Measurements from ENCODE around the gene ITPKC.
"Not testable (repeated sequence)": the region's sequence is repeated elsewhere in the genome, so short reads cannot be mapped to it uniquely, and the experiment has no call there.

- not testable (repeated sequence) for TF ChIP-seq CTCF (IDR thresholded peaks at IDR 0.05; ENCODE audit: insufficient read depth, low read depth, low read length); EZH2 (IDR thresholded peaks at IDR 0.05; ENCODE audit: insufficient read depth, low read length)
Measured at GRCh38 chr19:40766385-40766784, 49.5 kb downstream of the ITPKC start.

All from astrocyte (in vitro differentiated cells and primary cell).